Mucosa of descending colon (tissue), 3 donors: ENCODE measurements around the gene MFSD2B. TPM values are rescaled to one million over a fixed set of nuclear protein-coding genes. Genes with fewer than 3 reads are reported as not detected.
A peak's percentile ranks its signal among the peaks of the same experiment; 100 is the strongest.
"Not testable (repeated sequence)": the region's sequence is repeated elsewhere in the genome, so short reads cannot be mapped to it uniquely, and the experiment has no call there.

Experiments
- ATAC-seq: fragments of 200-7000 bp; cut with Tn5 transposase; one replicate; pipeline ENCODE4 v1.9.1; 2020; ENCODE audit warnings: mild to moderate bottlenecking, moderate library complexity
- DNase-seq, 3 donors: peaks; one replicate each; pipeline ENCODE4 v3.0.0-alpha.2; 2020
- H3K36me3 ChIP-seq: fragments of 200-600 bp; one replicate; pipeline ENCODE4 v1.8.0; 2021; ENCODE audit warnings: low read depth, mild to moderate bottlenecking
- H3K4me1 ChIP-seq: fragments of 200-600 bp; one replicate; pipeline ENCODE4 v1.8.0; 2021; ENCODE audit warnings: low read depth, mild to moderate bottlenecking
- H3K4me3 ChIP-seq: fragments of 200-600 bp; one replicate; pipeline ENCODE4 v1.8.0; 2021; ENCODE audit warnings: mild to moderate bottlenecking
- H3K9me3 ChIP-seq: fragments of 200-600 bp; one replicate; pipeline ENCODE4 v1.8.0; 2021; ENCODE audit warnings: mild to moderate bottlenecking
- CTCF ChIP-seq: fragments of 200-600 bp; IDR thresholded peaks from one replicate; pipeline ENCODE4 v1.8.0; 2022; ENCODE audit warnings: antibody characterized with exemption, mild to moderate bottlenecking
- intact Hi-C, 2 donors: fragments of 100-400 bp; cut with DNase I in 1 of 2; cut with micrococcal nuclease in 1 of 2; formaldehyde crosslinking; loops; one replicate each; pipeline versions ENCODE4 v1.11.0 to v1.11.1; 2022; cut with DNase I, micrococcal nuclease
- total RNA-seq, 3 donors: library from RNA; stranded (reverse); fragmentation: NEBNext Ultra II Directional in 2 of 3; extraction: Animal tissue kit (Norgen Biotek cat#: 25700) in 2 of 3; gene quantifications; one replicate each; pipeline versions ENCODE4 v1.2.1 to v1.2.4, GENCODE V29; 2021 to 2023
- donor health status: DM: no; HTN: no; CAD: no; lungs with moderate emphysema.
- donor health status: DM: no; HTN: no; CAD: no.
- donor health status: DM: no; HTN: yes; CAD: no.

Gene MFSD2B
- total RNA-seq, 3 donors from 2014 or later = 0.19 to 0.89 (median 0.20) TPM

DNA sequence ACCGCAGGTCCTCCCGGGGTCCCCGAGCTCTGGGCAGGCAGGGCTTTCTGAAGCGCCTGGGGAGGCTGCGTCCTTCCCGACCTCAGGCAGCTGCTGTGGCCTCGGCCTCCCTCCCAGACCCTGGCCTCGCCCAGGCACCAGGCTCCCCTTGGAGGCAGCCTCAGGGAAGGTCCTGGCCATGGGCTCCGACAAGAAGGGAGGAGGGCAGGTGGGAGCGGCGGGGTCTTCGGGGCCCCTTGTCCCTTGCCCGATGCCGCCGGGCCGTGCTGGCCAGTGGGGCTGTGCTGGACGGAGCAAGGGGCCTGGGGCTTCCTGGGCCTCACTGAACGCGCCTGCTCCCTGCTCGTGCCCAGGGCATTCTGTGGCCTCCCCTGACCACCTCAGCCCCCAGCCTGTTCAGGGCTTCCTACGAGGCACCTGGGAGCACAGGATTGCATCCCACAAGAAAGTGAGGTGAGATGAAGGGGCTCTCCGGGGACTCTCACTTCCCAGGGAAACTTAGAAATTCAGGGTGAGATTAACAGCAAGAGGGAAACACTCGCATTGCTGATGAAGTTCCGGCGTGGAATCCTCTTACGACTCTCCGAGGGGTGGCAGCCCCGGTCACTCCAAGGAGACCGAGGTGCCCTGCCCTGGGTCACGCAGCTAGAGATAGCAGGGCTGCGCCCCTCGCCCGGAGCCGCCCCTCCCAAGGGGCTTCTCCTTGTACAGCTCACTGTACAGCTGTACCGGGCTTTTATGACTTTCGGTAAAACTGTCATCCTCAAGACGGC lies 778 bp downstream of the MFSD2B start:
- Histone ChIP-seq H3K36me3 (no peaks in the 10 kb centered on the region), H3K4me3 (no peak overlapping the region), H3K4me1 (peaks cover 11% of the 10 kb centered on the region), H3K9me3 (no peaks in the 10 kb centered on the region)
- ATAC-seq (peak; percentile 50), DNase-seq (no peak)
- intact Hi-C loops = no loop called here
- TF ChIP-seq CTCF = no peak

- Histone ChIP-seq H3K36me3 (no peaks in the 10 kb centered on the region), H3K4me3 (no peak overlapping the region), H3K9me3 (no peaks in the 10 kb centered on the region), H3K4me1 (peaks cover 11% of the 10 kb centered on the region)
- ATAC-seq = no peak
- no peak for TF ChIP-seq CTCF
- no peak for DNase-seq
- intact Hi-C loops = no loop called here
Measured at GRCh38 chr2:24011250-24012104, 1.6 kb downstream of the MFSD2B start.

GRCh38 chr2:24012521-24013188 lies 2.8 kb downstream of the MFSD2B start:
- DNase-seq (no peak), ATAC-seq (no peak)
- no peaks in the 10 kb centered on the region for H3K9me3 ChIP-seq
- no peak overlapping the region for H3K4me3 ChIP-seq
- peaks cover 11% of the 10 kb centered on the region for H3K4me1 ChIP-seq
- no peaks in the 10 kb centered on the region for H3K36me3 ChIP-seq
- intact Hi-C loops = no loop called here
- TF ChIP-seq CTCF = no peak

DNA sequence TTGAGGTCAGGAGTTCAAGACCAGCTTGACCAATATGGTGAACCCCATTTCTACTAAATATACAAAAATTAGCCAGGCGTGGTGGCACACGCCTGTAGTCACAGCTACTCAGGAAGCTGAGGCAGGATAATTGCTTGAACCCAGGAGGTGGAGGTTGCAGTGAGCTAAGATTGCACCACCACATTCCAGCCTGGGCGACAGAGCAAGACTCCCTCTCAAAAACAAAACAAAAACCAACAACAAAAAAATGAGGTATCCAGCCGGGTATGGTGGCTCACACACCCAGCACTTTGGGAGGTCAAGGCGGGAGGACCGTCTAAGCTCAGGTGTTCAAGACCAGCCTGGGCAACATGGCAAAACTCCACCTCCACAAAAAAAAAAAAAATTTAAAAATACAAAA lies 5.0 kb downstream of the MFSD2B start:
- ATAC-seq, H3K36me3 ChIP-seq, intact Hi-C loops, DNase-seq, H3K4me3 ChIP-seq, H3K9me3 ChIP-seq, H3K4me1 ChIP-seq: not testable (repeated sequence)

GRCh38 chr2:24015562-24016375 lies 5.9 kb downstream of the MFSD2B start:
- no peaks in the 10 kb centered on the region for H3K36me3 ChIP-seq
- no peak overlapping the region for H3K4me3 ChIP-seq
- DNase-seq (no peak), ATAC-seq (no peak)
- TF ChIP-seq CTCF = no peak
- intact Hi-C loops = no loop called here
- no peaks in the 10 kb centered on the region for H3K9me3 ChIP-seq
- H3K4me1 ChIP-seq = no peaks in the 10 kb centered on the region
